Inflammatory macrophage treated with lipopolysaccharide for 4 hours (primary cell): ENCODE data around the gene LRRFIP1.
"Not testable (repeated sequence)": the region's sequence is repeated elsewhere in the genome, so short reads cannot be mapped to it uniquely, and the experiment has no call there.

ENCODE experiments used
- DNase-seq: peaks from one replicate; pipeline ENCODE4 v3.0.0-alpha.2; 2020

The LRRFIP1 gene

GRCh38 chr2:237732070-237732469 lies 104.7 kb downstream of the LRRFIP1 start:
- no peak for DNase-seq

- no peak for DNase-seq
Measured at GRCh38 chr2:237732790-237733381, 105.5 kb downstream of the LRRFIP1 start.

GRCh38 chr2:237733677-237734300 lies 106.4 kb downstream of the LRRFIP1 start:
- no peak for DNase-seq

GRCh38 chr2:237734905-237735623 lies 107.7 kb downstream of the LRRFIP1 start:
- DNase-seq: no peak

GRCh38 chr2:237735798-237736197 lies 108.4 kb downstream of the LRRFIP1 start:
- DNase-seq: no peak

GRCh38 chr2:237736783-237737182 lies 109.4 kb downstream of the LRRFIP1 start:
- no peak for DNase-seq

GRCh38 chr2:237737196-237737865 lies 109.9 kb downstream of the LRRFIP1 start:
- DNase-seq: no peak

GRCh38 chr2:237738255-237738654 lies 110.9 kb downstream of the LRRFIP1 start:
- no peak for DNase-seq

GRCh38 chr2:237739101-237739500 lies 111.7 kb downstream of the LRRFIP1 start:
- DNase-seq: no peak

- DNase-seq: no peak
Measured at GRCh38 chr2:237742191-237742590, 114.8 kb downstream of the LRRFIP1 start.

- no peak for DNase-seq
Measured at GRCh38 chr2:237742614-237743013, 115.2 kb downstream of the LRRFIP1 start.

- no peak for DNase-seq
Measured at GRCh38 chr2:237743024-237743423, 115.6 kb downstream of the LRRFIP1 start.

- no peak for DNase-seq
Measured at GRCh38 chr2:237743561-237744269, 116.3 kb downstream of the LRRFIP1 start.

- no peak for DNase-seq
Measured at GRCh38 chr2:237744270-237744612, 116.9 kb downstream of the LRRFIP1 start.

- DNase-seq: peak; percentile 49
Measured at GRCh38 chr2:237744613-237745249, 117.3 kb downstream of the LRRFIP1 start.

- no peak for DNase-seq
Measured at GRCh38 chr2:237745250-237745613, 117.8 kb downstream of the LRRFIP1 start.

- DNase-seq: no peak
Measured at GRCh38 chr2:237746302-237747080, 119.1 kb downstream of the LRRFIP1 start.

GRCh38 chr2:237747189-237747588 lies 119.8 kb downstream of the LRRFIP1 start:
- DNase-seq: no peak

- no peak for DNase-seq
Measured at GRCh38 chr2:237749002-237749401, 121.6 kb downstream of the LRRFIP1 start.

- no peak for DNase-seq
Measured at GRCh38 chr2:237749961-237750360, 122.6 kb downstream of the LRRFIP1 start.

- DNase-seq: not testable (repeated sequence)
Measured at GRCh38 chr2:237750441-237750840, 123.1 kb downstream of the LRRFIP1 start.

GRCh38 chr2:237752761-237753165 lies 125.4 kb downstream of the LRRFIP1 start:
- peak; percentile 94 for DNase-seq
